Central memory CD4-positive, alpha-beta T cell (primary cell): ENCODE measurements around the gene CSRNP3.

ENCODE experiments used
- DNase-seq: peaks from one replicate; pipeline ENCODE4 v3.0.0; 2022
- total RNA-seq, 3 experiments: gene quantifications; one replicate each; lab custom pipeline; 2026; lab: John Stamatoyannopoulos, UW

The CSRNP3 gene, protein sequence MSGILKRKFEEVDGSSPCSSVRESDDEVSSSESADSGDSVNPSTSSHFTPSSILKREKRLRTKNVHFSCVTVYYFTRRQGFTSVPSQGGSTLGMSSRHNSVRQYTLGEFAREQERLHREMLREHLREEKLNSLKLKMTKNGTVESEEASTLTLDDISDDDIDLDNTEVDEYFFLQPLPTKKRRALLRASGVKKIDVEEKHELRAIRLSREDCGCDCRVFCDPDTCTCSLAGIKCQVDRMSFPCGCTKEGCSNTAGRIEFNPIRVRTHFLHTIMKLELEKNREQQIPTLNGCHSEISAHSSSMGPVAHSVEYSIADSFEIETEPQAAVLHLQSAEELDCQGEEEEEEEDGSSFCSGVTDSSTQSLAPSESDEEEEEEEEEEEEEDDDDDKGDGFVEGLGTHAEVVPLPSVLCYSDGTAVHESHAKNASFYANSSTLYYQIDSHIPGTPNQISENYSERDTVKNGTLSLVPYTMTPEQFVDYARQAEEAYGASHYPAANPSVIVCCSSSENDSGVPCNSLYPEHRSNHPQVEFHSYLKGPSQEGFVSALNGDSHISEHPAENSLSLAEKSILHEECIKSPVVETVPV
- 0 reads per million in 3 experiments for total RNA-seq

GRCh38 chr2:165469417-165469816, at the start of gene CSRNP3:
Gene CSRNP3 (plus strand): TSS chr2:165469698. CDS start chr2:165595066, 125,368 bp downstream.
- DNase-seq, result no peak

- no peak for DNase-seq
These were observed 49.3 kb upstream of the CSRNP3 start for GRCh38 chr2:165420231-165420630.

DNA sequence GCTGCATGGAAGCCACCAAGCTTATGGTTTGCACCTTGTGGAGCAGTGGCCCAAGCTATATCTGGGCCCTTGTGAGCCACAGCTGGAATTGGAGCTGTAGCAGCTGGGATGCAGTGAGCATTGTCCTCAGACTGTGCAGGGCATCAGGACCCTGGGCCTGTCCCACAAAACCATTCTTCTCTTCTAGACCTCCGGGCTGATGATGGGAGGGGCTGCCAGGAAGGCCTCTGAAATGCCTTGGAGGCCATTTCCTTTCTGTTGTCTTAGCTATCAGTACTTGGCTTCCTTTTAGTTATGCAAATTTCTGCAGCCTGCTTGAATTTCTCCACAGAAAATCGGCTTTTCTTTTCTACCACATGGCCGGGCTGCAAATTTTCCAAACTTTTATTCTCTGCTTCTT, 46.4 kb upstream of the CSRNP3 start:
- no peak for DNase-seq

DNA sequence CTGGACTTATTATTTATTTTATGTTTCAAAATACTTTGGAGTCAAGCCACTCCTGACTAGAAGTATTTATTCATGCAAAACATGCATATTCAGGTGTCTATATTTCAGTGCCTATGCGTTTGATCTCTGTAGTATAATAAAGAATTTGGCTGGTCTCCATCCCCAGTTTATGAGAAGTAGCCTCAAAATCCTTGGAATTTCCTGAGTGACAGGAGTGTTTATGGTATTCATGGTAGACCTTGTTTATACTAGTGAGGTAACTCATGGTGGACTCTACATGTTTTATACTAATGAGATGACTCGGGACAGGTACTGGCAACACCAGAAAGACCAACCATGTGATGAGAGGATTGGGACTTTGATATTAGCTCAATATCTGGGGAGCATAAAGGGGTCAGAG, 43.9 kb upstream of the CSRNP3 start:
- DNase-seq, result no peak

- no peak for DNase-seq
These were observed 41.8 kb upstream of the CSRNP3 start for GRCh38 chr2:165427686-165428085.

- DNase-seq, result no peak
These were observed 40.6 kb upstream of the CSRNP3 start for GRCh38 chr2:165428926-165429325.

DNA sequence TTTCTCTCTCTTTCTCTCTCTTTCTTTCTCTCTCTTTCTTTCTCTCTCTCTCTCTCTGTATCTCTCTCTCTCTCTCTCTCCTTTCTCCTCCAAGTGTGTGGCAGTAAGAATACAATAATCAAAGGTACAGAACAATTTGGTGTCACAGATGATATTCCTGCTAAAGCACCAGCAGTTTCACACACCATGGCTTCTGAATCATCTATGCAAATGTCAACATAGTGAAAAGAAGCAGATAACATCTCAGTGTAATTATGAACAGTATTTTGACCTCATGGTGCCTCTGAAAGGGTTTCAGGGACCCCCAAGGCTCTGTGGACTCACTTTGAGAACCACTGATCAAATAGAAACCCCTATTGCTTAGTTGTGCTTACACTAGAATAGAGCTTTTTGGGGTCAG, 38.5 kb upstream of the CSRNP3 start:
- DNase-seq, result no peak

- DNase-seq, result no peak
These were observed 37.1 kb upstream of the CSRNP3 start for GRCh38 chr2:165432234-165432966.

DNA sequence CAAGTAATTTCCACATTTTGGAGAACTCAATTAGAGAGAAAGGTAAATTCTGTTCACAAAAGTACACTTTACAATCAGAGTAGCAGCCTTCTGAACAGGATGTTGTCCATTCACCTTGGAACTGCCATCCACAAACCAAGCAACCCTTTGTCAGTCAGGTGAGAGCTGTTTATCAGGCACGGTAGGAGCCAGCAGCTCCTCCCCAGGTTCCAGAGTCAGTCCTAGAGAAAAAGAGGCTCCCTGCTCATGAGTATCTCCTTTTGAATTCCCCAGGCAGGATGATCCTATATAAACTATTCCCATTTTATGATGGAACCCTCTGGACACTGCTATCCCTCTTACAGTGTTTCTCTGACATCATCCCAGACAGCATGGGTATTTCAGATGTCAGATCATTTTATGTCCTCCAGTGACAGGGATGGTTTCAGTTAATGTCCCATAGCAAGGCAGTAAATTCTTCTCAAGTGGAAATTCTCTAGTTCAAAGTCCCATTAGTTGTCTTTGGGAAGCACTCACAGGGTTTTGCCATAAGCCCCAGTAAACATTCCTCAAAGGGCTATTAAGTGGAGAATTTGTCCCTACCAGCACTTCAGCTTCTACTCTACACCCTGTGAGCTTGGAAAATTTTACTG, 34.5 kb upstream of the CSRNP3 start:
- DNase-seq, result no peak

- DNase-seq, result no peak
These were observed 33.9 kb upstream of the CSRNP3 start for GRCh38 chr2:165435611-165436010.

GRCh38 chr2:165436559-165436958, 32.9 kb upstream of the CSRNP3 start:
- DNase-seq, result no peak

DNA sequence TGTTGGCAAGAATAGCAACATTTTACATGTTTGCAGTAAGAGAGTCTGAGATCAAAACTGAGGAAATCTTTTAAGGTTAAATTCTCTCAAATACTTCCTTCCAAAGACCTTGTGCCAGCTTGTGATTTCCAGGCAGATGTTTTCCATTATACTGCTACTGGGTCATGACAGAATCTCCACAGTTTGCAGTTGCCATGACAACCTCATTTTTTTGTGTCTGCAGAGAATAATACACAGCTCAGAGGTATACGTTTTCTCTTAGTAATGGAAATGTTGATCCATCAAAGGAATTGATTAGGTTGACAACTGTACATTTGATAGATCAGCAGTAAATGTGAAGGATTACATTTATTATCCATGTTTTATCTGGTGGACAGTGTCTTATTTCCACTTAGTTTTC, 29.1 kb upstream of the CSRNP3 start:
- no peak for DNase-seq

DNA sequence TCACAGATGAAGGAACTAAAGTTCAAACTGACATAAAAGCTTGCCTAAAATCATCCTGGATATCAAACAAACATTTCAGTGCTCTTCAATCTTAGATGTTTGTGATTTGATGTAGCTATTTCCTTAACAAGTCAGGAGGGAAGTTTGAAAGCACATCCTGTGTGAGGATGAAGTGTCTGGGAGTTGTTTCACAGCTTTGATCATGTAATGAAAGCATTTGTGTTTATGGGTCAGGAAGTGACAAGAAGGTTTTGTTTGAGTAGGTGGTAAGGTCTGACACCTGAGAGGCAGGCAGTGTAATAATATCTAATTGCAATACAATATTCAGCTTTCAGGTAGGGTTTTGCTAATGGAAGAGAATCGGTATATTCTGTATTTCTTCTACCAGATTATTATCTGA, 26.0 kb upstream of the CSRNP3 start:
- no peak for DNase-seq

GRCh38 chr2:165448406-165448805, 21.1 kb upstream of the CSRNP3 start:
- no peak for DNase-seq

- no peak for DNase-seq
These were observed 19.3 kb upstream of the CSRNP3 start for GRCh38 chr2:165450156-165450555.

DNA sequence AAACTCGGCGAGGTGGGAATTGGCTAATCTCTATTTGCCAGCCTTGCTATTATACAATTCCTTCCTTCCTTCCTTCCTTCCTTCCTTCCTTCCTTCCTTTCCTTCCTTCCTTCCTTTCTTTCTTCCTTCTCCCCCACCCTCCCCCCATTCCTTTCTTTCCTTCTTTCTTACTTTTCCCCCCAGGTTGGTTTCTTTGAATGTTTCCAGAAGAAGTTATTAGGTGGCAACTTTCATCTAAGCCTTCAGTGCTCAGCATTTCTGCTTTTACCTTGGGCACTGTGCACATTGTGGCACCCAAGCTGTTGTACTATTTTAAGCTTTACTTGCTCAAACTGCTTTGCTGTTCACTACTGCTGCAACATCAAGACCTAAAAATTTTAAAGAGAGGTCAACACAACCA, 17.2 kb upstream of the CSRNP3 start:
- DNase-seq, result no peak

GRCh38 chr2:165453561-165454094, 15.9 kb upstream of the CSRNP3 start:
- DNase-seq, result no peak

DNA sequence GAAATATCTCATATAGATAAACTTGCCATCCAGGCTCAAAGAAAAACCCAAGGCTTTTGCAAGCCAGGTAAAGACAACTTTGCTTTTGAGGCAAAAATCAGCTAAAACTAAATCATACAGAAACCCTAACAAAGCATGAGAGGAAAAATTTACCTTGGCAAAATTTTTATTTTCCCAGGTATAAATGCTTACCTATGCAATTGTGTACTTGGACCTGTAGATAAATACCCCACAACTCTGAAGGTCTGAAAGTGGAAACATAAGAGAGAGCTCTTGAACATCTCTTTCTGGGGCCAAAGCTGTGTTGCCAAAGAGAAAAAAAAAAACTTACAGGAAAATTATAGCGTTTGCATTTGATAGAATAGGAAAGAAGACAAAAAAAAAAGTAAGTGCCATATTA, 14.6 kb upstream of the CSRNP3 start:
- no peak for DNase-seq

DNA sequence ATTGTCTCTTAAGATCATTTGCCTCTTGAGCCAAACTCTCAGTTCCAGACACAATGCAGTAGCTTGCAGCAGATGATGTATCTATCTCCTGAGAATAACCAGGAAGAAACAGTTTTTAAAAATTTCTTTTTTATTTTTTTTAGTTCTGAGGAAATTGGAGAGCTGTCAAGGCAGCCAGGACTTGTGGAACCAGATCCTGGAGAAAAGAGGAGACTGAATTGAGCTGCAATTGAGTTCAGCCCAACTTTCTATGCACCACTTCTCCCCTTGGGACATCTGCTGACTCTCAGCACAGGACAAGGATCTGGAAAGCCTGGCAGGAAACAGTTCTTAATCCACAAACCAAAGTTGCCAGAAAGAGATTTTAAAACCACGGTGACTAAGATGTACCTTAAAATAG, 13.5 kb upstream of the CSRNP3 start:
- no peak for DNase-seq

DNA sequence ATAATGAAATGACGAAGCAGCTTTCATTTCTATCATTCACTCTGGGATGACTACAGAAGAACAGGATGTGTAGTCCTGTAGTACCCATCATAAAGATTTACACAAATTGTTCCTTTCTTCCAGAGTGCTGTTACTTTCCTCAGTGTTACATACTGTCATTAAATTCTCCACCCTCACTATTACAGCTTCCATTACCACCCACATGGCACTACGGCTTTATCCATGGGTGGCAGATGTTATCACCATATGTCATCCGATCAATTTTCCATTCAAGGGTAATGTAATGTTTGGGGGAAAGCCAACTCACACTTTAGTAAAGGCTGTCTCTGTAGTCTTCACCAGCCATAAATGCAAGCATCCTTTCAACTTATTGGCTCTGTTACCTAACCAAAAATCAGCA, 7.1 kb upstream of the CSRNP3 start:
- no peak for DNase-seq

DNA sequence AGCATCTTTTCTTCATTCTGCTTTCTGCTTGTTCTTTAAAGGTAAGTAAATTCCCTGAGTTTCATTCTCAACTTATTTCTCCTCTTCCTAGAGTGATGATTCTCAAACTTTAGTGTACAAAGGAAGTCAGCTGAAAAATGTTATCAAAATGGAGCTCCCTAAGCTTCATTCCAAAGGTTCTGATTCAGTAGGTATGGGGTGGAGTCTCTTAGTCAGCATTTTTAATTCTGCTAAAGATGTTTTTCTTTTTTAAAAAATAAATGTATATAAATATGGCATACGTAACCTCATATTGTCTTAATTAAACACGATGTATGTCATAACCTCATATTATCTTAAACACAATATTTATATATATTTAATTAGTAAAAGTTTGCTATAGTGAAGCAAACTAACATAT, 3.1 kb upstream of the CSRNP3 start:
- no peak for DNase-seq

DNA sequence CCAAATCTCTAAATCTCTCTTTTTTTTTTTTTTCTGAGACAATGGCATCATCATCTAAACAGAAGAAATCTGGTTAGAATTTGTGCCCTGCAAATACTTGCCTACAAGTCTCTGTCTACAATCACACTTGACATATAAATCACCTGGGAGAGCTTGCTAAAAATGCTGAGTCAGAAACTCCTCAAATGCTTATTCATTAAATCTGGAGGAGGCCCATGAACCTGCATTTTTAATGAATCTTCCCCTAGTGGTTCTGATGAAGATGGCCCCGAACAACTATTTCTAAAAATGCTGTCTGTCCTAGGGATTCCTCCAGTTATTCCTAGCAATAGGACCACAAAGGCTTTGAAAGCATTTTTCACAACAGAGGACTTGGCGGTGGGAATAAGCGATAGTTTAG, 1.6 kb upstream of the CSRNP3 start:
- DNase-seq, result no peak

DNA sequence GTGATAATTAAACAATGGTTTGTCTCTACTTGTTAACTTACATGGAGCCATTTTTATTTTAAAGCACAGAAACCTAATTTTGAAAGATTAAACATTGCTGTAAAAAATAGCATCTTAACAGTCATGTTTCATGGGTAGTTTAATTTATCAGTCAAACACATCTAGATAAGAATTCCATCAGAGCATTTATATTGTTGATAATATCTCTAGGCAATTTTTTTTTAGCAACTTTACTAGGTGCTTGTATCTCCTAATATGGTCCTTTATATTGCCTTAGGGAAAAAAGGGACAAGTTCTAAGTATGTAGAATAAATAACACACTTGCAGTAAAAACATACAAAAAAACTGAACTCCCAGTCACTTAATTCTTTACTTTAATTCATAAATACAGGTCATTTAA, 863 bp downstream of the CSRNP3 start:
- no peak for DNase-seq
